ENCODE measurements around the gene RNF135.

GRCh38 chr17:31048142-31048541, 77.3 kb downstream of the RNF135 start:
- TF ChIP-seq GATA2 (IDR thresholded peaks at IDR 0.05; ENCODE audit: low read depth, low read length) (no peak), GATA3 (IDR thresholded peaks at IDR 0.05; ENCODE audit: low read depth, low read length) (no peak)

Data from SH-SY5Y (cell line).